Loucy (cell line): ENCODE data around the gene SUN5.
"Not testable (repeated sequence)": the region's sequence is repeated elsewhere in the genome, so short reads cannot be mapped to it uniquely, and the experiment has no call there.

ENCODE experiments used
- H2AFZ ChIP-seq: fragments of 200-600 bp; sonication (generic); 2 replicates; pipeline ENCODE4 v1.6.0; 2016; ENCODE audit warnings: antibody characterized with exemption, mild to moderate bottlenecking, low read length, moderate library complexity
- H3F3A ChIP-seq: fragments of 200-600 bp; 2 replicates; pipeline ENCODE4 v1.6.0; 2016; ENCODE audit warnings: antibody characterized with exemption, low read depth, mild to moderate bottlenecking
- H3K27me3 ChIP-seq: fragments of 200-600 bp; sonication (generic); 2 replicates; pipeline ENCODE4 v1.6.1; 2014; ENCODE audit warnings: low read length, mild to moderate bottlenecking; ENCODE audit not compliant: insufficient read depth, poor library complexity, severe bottlenecking
- H3K36me3 ChIP-seq: fragments of 200-600 bp; sonication (generic); 2 replicates; pipeline ENCODE4 v1.6.1; 2016; ENCODE audit warnings: low read length; ENCODE audit not compliant: insufficient read depth
- H3K4me1 ChIP-seq: fragments of 200-600 bp; sonication (generic); 2 replicates; pipeline ENCODE4 v1.5.1; 2014; ENCODE audit warnings: low read length, mild to moderate bottlenecking; ENCODE audit not compliant: insufficient read depth, poor library complexity, severe bottlenecking
- H3K4me2 ChIP-seq: fragments of 200-600 bp; sonication (generic); 2 replicates; pipeline ENCODE4 v1.6.0; 2014; ENCODE audit warnings: antibody characterized with exemption, low read length, low read depth, mild to moderate bottlenecking; ENCODE audit not compliant: poor library complexity, severe bottlenecking
- H3K4me3 ChIP-seq: fragments of 200-600 bp; sonication (generic); 2 replicates; pipeline ENCODE4 v1.5.1; 2014; ENCODE audit warnings: low read length, mild to moderate bottlenecking, mixed read lengths; ENCODE audit not compliant: poor library complexity, severe bottlenecking
- H3K79me2 ChIP-seq: fragments of 200-600 bp; sonication (generic); 2 replicates; pipeline ENCODE4 v1.6.1; 2014; ENCODE audit warnings: low read length; ENCODE audit not compliant: insufficient read depth
- H3K9ac ChIP-seq: fragments of 200-600 bp; sonication (generic); 2 replicates; pipeline ENCODE4 v1.6.0; 2014; ENCODE audit warnings: mild to moderate bottlenecking, low read depth, low read length, moderate library complexity; ENCODE audit not compliant: poor library complexity, severe bottlenecking
- H3K9me2 ChIP-seq: fragments of 200-600 bp; sonication (generic); replicated peaks from 2 replicates; pipeline ENCODE4 v1.6.1; 2016; ENCODE audit warnings: low read depth, low read length, mixed read lengths
- H3K9me3 ChIP-seq: fragments of 200-600 bp; sonication (generic); 2 replicates; pipeline ENCODE4 v1.6.1; 2014; ENCODE audit warnings: mild to moderate bottlenecking, antibody characterized with exemption, low read length, low read depth; ENCODE audit not compliant: insufficient read depth
- H4K20me1 ChIP-seq: fragments of 200-600 bp; sonication (generic); 2 replicates; pipeline ENCODE4 v1.6.0; 2014; ENCODE audit warnings: antibody characterized with exemption, low read length, mild to moderate bottlenecking; ENCODE audit not compliant: insufficient read depth, poor library complexity, severe bottlenecking
- CTCF ChIP-seq: fragments of 200-600 bp; sonication (generic); conservative IDR thresholded peaks from 2 replicates; pipeline ENCODE4 v1.5.1; 2014; ENCODE audit warnings: mild to moderate bottlenecking, antibody characterized with exemption, low read length
- EZH2phosphoT487 ChIP-seq: fragments of 200-600 bp; IDR thresholded peaks from 2 replicates; pipeline ENCODE4 v1.6.1; 2018; ENCODE audit warnings: antibody characterized with exemption, mild to moderate bottlenecking, moderate library complexity, borderline replicate concordance

SUN5 gene

DNA sequence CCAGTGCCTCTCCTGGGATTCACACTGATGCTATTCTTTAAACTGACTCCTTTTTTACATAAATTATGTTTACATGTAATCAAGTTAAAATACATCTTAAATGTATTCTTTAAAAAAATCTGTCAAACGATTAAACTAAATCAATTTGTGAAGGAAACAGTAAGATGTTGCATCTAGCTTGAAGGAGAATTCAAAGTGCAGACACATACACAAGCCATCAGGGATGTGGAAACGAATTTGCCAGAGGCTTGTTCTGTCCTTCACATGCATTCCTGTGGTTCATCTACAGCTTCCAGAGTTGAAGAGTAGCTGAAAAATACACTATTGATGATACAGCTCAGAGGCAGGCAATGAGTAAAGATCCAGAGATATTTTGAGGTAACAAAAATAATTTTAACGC lies 42.2 kb upstream of the SUN5 start:
- Histone ChIP-seq H3K9ac (no peak overlapping the region), H3K27me3 (no peaks in the 10 kb centered on the region), H3K4me2 (no peak overlapping the region), H3K79me2 (no peaks in the 10 kb centered on the region), H3K4me3 (no peak overlapping the region), H4K20me1 (no peaks in the 10 kb centered on the region), H2AFZ (no peak overlapping the region), H3K9me2 (no peaks in the 10 kb centered on the region), H3K4me1 (no peaks in the 10 kb centered on the region), H3K36me3 (no peaks in the 10 kb centered on the region), H3K9me3 (peaks cover 9% of the 10 kb centered on the region; the same call in 1 of the 2 replicates), H3F3A (no peaks in the 10 kb centered on the region)
- TF ChIP-seq EZH2phosphoT487 (no peak), CTCF (no peak)

- not testable (repeated sequence) for H4K20me1 ChIP-seq, H3K9me2 ChIP-seq, H3K9ac ChIP-seq, H3K27me3 ChIP-seq, H3K4me1 ChIP-seq, H3K4me2 ChIP-seq, H2AFZ ChIP-seq, H3K36me3 ChIP-seq, H3K79me2 ChIP-seq, H3K9me3 ChIP-seq, H3K4me3 ChIP-seq, H3F3A ChIP-seq
These were observed 41.0 kb upstream of the SUN5 start for GRCh38 chr20:33045129-33045721.

DNA sequence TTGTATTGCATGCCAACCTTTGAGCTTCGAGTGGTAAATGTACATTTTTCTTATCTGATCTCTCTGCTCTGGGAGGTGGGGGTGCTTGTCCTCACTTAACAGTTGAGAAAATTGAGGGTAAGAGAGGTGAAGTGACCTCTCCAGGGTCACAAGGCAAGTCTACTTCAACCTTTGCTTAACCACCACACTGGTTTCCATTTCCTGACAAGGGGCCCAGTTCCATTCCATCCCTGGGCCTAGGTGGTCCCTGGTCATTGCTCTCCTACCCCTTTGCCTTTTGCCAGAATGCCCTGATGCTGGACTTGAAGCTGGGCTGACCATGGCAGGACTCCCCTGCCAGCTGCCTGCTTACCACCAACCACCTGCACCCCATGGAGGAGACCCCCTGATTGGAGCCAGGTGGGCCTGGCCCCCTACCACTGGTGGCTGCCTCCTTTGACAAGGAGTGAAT lies 39.5 kb upstream of the SUN5 start:
- H3K4me1 ChIP-seq = no peaks in the 10 kb centered on the region
- no peaks in the 10 kb centered on the region for H3K27me3 ChIP-seq
- no peaks in the 10 kb centered on the region for H4K20me1 ChIP-seq
- no peaks in the 10 kb centered on the region for H3F3A ChIP-seq
- H3K4me2 ChIP-seq = no peak overlapping the region
- H2AFZ ChIP-seq = no peak overlapping the region
- H3K9me2 ChIP-seq = no peaks in the 10 kb centered on the region
- no peak overlapping the region for H3K4me3 ChIP-seq
- peaks cover 9% of the 10 kb centered on the region; the same call in 1 of the 2 replicates for H3K9me3 ChIP-seq
- H3K79me2 ChIP-seq = no peaks in the 10 kb centered on the region
- H3K9ac ChIP-seq = no peak overlapping the region
- H3K36me3 ChIP-seq = no peaks in the 10 kb centered on the region
- TF ChIP-seq CTCF (no peak), EZH2phosphoT487 (no peak)

GRCh38 chr20:33042983-33043730 lies 38.9 kb upstream of the SUN5 start:
- no peak for TF ChIP-seq EZH2phosphoT487
- no peak for TF ChIP-seq CTCF
- Histone ChIP-seq H3K4me2 (no peak overlapping the region), H3K36me3 (no peaks in the 10 kb centered on the region)

More at GRCh38 chr20:33042983-33043730, 38.9 kb upstream of the SUN5 start:
- Histone ChIP-seq H3F3A (no peaks in the 10 kb centered on the region), H3K4me3 (no peak overlapping the region), H3K9ac (no peak overlapping the region), H4K20me1 (no peaks in the 10 kb centered on the region), H3K9me2 (no peaks in the 10 kb centered on the region), H3K4me1 (no peaks in the 10 kb centered on the region), H3K79me2 (no peaks in the 10 kb centered on the region), H3K27me3 (no peaks in the 10 kb centered on the region), H3K9me3 (peaks cover 9% of the 10 kb centered on the region; the same call in 1 of the 2 replicates), H2AFZ (no peak overlapping the region)
